Measurements from ENCODE around the gene KCNIP4. TPM values are rescaled to one million over a fixed set of nuclear protein-coding genes. Genes with fewer than 3 reads are reported as not detected.

The KCNIP4 gene
- total and polyA plus RNA-seq, 2 donors (not counting 3 experiments of a cell fraction or from before 2014, with no cell fraction given) = not detected

DNA sequence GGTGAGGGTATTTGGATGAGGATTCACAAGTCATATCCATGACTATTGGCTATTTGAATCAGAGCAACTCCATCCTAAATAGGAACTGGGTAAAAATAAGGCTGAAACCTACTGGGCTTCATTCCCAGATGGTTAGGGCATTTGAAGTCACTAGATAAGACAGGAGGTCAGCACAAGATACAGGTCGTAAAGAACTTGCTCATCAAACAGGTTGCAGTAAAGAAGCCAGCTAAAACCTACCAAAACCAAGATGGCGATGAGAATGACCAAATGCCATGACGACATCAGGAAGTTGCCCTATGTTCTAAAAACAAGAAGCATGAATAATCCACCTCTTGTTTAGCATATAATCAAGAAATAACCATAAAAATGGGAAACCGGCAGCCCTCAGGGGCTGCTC, 1023.4 kb downstream of the KCNIP4 start:
- no peaks in the 10 kb centered on the region for H3K9me3 ChIP-seq (replicated peaks; ENCODE audit: control insufficient read depth, insufficient read depth, low read length)
- H3K9me1 ChIP-seq (replicated peaks; ENCODE audit: control insufficient read depth, extremely low read depth, insufficient read depth, low read length) = no peaks in the 10 kb centered on the region
- POLR2A ChIA-PET = no interaction called here
- FAIRE-seq = no peak
- intact Hi-C loops (cut with micrococcal nuclease) (no loop called here), dilution Hi-C loops (cut with MboI; ENCODE audit: extremely low pct_ligation_motif_present, low sequenced_read_pairs) (no loop called here)
- no peak overlapping the region for H3K27ac ChIP-seq (ENCODE audit: insufficient read depth, low read depth, low read length)
- CTCF ChIA-PET = no interaction called here
- no peaks in the 10 kb centered on the region for H4K20me1 ChIP-seq (replicated peaks; ENCODE audit: control insufficient read depth, extremely low read depth, insufficient read depth, low read length)
- TF ChIP-seq GATA2 (IDR thresholded peaks at IDR 0.05; ENCODE audit: insufficient read depth, insufficient read length, low read depth, low read length) (no peak), FOS (IDR thresholded peaks at IDR 0.05; ENCODE audit: borderline replicate concordance, insufficient read depth, low read length) (no peak), EZH2 (IDR thresholded peaks at IDR 0.05; ENCODE audit: borderline replicate concordance, low read depth, low read length, severe bottlenecking) (no peak), JUN (IDR thresholded peaks at IDR 0.05; ENCODE audit: borderline replicate concordance, insufficient read depth, insufficient read length, low read depth) (no peak), POLR2AphosphoS5 (IDR thresholded peaks at IDR 0.05; ENCODE audit: insufficient read depth, low read depth, low read length) (no peak)
- H3K9ac ChIP-seq (replicated peaks; ENCODE audit: extremely low read depth, insufficient read depth, low read length) = no peak overlapping the region
- H3K27me3 ChIP-seq (ENCODE audit: control insufficient read depth in 2 of 2, insufficient read depth in 2 of 2, low read length in 2 of 2) = no peaks in the 10 kb centered on the region
- H3K36me3 ChIP-seq (ENCODE audit: control insufficient read depth in 2 of 2, extremely low read depth in 1 of 2, insufficient read depth in 2 of 2, low read length in 2 of 2) = no peaks in the 10 kb centered on the region
- no peak for DNase-seq (ENCODE audit: low read depth, low spot score)
- H3K4me1 ChIP-seq (ENCODE audit: control insufficient read depth, extremely low read depth, insufficient read depth, low read length) = no peaks in the 10 kb centered on the region
- H3K4me2 ChIP-seq (ENCODE audit: insufficient read depth, low read length) = no peak overlapping the region
- H3K4me3 ChIP-seq (replicated peaks in 1 of 3; ENCODE audit: insufficient read depth in 1 of 3, low read depth in 1 of 3, low read length in 3 of 3) = no peak overlapping the region
- BruUV-seq (replicated peaks) = no TSS peak
- no peaks in the 10 kb centered on the region for H3K79me2 ChIP-seq (ENCODE audit: control insufficient read depth, insufficient read depth, low read length)
- H2AFZ ChIP-seq (ENCODE audit: low read depth, low read length) = no peak overlapping the region

DNA sequence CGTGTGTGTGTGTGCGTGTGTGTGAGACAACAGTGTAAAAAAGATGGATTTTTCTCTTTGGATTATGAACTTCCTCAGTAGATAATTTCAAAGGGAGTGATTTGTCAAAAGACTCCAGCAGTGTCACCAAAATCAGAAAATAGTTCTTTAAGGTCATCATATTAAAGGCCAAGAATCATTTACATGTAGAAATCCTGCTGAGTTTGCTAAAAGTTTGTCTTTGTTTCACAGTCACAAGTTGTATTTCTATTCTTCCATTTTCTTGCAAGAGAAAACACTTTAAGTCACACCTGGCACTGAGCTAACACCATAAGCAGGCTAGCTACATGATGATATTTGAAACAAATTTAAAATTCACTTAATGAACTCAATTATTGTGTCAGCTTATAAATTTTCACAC, 1025.6 kb downstream of the KCNIP4 start:
- H3K4me3 ChIP-seq (replicated peaks in 1 of 3; ENCODE audit: insufficient read depth in 1 of 3, low read depth in 1 of 3, low read length in 3 of 3) = no peak overlapping the region
- H3K9me3 ChIP-seq (replicated peaks; ENCODE audit: control insufficient read depth, insufficient read depth, low read length) = no peaks in the 10 kb centered on the region
- DNase-seq (ENCODE audit: low read depth, low spot score) = no peak
- POLR2A ChIA-PET = no interaction called here
- H3K9me1 ChIP-seq (replicated peaks; ENCODE audit: control insufficient read depth, extremely low read depth, insufficient read depth, low read length) = no peaks in the 10 kb centered on the region
- dilution Hi-C loops (cut with MboI; ENCODE audit: extremely low pct_ligation_motif_present, low sequenced_read_pairs) = no loop called here
- intact Hi-C loops (cut with micrococcal nuclease) = no loop called here
- FAIRE-seq = no peak
- TF ChIP-seq POLR2AphosphoS5 (IDR thresholded peaks at IDR 0.05; ENCODE audit: insufficient read depth, low read depth, low read length) = no peak
- no peak for TF ChIP-seq FOS (IDR thresholded peaks at IDR 0.05; ENCODE audit: borderline replicate concordance, insufficient read depth, low read length)
- TF ChIP-seq, protein P1, sequence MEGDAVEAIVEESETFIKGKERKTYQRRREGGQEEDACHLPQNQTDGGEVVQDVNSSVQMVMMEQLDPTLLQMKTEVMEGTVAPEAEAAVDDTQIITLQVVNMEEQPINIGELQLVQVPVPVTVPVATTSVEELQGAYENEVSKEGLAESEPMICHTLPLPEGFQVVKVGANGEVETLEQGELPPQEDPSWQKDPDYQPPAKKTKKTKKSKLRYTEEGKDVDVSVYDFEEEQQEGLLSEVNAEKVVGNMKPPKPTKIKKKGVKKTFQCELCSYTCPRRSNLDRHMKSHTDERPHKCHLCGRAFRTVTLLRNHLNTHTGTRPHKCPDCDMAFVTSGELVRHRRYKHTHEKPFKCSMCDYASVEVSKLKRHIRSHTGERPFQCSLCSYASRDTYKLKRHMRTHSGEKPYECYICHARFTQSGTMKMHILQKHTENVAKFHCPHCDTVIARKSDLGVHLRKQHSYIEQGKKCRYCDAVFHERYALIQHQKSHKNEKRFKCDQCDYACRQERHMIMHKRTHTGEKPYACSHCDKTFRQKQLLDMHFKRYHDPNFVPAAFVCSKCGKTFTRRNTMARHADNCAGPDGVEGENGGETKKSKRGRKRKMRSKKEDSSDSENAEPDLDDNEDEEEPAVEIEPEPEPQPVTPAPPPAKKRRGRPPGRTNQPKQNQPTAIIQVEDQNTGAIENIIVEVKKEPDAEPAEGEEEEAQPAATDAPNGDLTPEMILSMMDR (IDR thresholded peaks at IDR 0.05; ENCODE audit: extremely low read depth in 1 of 2, insufficient read depth in 1 of 2, low read depth in 1 of 2, low read length in 2 of 2) = no peak
- TF ChIP-seq JUN (IDR thresholded peaks at IDR 0.05; ENCODE audit: borderline replicate concordance, insufficient read depth, insufficient read length, low read depth) = no peak
- no peak for TF ChIP-seq GATA2 (IDR thresholded peaks at IDR 0.05; ENCODE audit: insufficient read depth, insufficient read length, low read depth, low read length)
- TF ChIP-seq, protein P2, sequence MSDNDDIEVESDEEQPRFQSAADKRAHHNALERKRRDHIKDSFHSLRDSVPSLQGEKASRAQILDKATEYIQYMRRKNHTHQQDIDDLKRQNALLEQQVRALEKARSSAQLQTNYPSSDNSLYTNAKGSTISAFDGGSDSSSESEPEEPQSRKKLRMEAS (IDR thresholded peaks at IDR 0.05; ENCODE audit: insufficient read depth, insufficient read length) = no peak
- TF ChIP-seq POLR2A (IDR thresholded peaks at IDR 0.05; ENCODE audit: low read depth, low read length) = no peak
- TF ChIP-seq MYC (IDR thresholded peaks at IDR 0.05; ENCODE audit: low read depth, low read length) = no peak
- TF ChIP-seq EZH2 (IDR thresholded peaks at IDR 0.05; ENCODE audit: borderline replicate concordance, low read depth, low read length, severe bottlenecking) = no peak
- no peaks in the 10 kb centered on the region for H3K79me2 ChIP-seq (ENCODE audit: control insufficient read depth, insufficient read depth, low read length)
- no peak overlapping the region for H3K9ac ChIP-seq (replicated peaks; ENCODE audit: extremely low read depth, insufficient read depth, low read length)
- no peak overlapping the region for H3K4me2 ChIP-seq (ENCODE audit: insufficient read depth, low read length)
- H3K27me3 ChIP-seq (ENCODE audit: control insufficient read depth in 2 of 2, insufficient read depth in 2 of 2, low read length in 2 of 2) = no peaks in the 10 kb centered on the region
- no peak overlapping the region for H3K27ac ChIP-seq (ENCODE audit: insufficient read depth, low read depth, low read length)
- H3K4me1 ChIP-seq (ENCODE audit: control insufficient read depth, extremely low read depth, insufficient read depth, low read length) = no peaks in the 10 kb centered on the region
- CTCF ChIA-PET = no interaction called here
- BruUV-seq (replicated peaks) = no TSS peak
- no peaks in the 10 kb centered on the region for H3K36me3 ChIP-seq (ENCODE audit: control insufficient read depth in 2 of 2, extremely low read depth in 1 of 2, insufficient read depth in 2 of 2, low read length in 2 of 2)
- H2AFZ ChIP-seq (ENCODE audit: low read depth, low read length) = no peak overlapping the region
- no peaks in the 10 kb centered on the region for H4K20me1 ChIP-seq (replicated peaks; ENCODE audit: control insufficient read depth, extremely low read depth, insufficient read depth, low read length)

All from endothelial cell of umbilical vein (primary cell).